Esophagus muscularis mucosa (tissue), 4 donors: ENCODE results near the gene RCC2. TPM values are rescaled to one million over a fixed set of nuclear protein-coding genes. Genes with fewer than 3 reads are reported as not detected.

Experiments used
- DNase-seq: peaks from one replicate; pipeline ENCODE4 v3.0.0-alpha.2; 2017; ENCODE audit errors: extremely low spot score
- H3K27ac ChIP-seq, 4 donors: fragments of 200-600 bp; sonication (generic); replicated peaks in 1 of 4; 1 replicate in 3 of 4; 2 replicates in 1 of 4; pipeline ENCODE4 v1.5.1; 2016 to 2019; ENCODE audit warnings: mild to moderate bottlenecking in 1 of 4
- H3K27me3 ChIP-seq, 4 donors: fragments of 200-600 bp; sonication (generic); one replicate each; pipeline versions ENCODE4 v1.5.1 to v1.6.0; 2016 to 2019
- H3K36me3 ChIP-seq, 4 donors: fragments of 200-600 bp; sonication (generic); one replicate each; pipeline ENCODE4 v1.5.1; 2016 to 2019
- H3K4me1 ChIP-seq, 4 donors: fragments of 200-600 bp; sonication (generic); one replicate each; pipeline ENCODE4 v1.5.1; 2016 to 2019
- H3K4me3 ChIP-seq, 4 donors: fragments of 200-600 bp; sonication (generic); 1 replicate in 2 of 4; 2 replicates in 2 of 4; pipeline ENCODE4 v1.5.1; 2016 to 2019; ENCODE audit warnings: mild to moderate bottlenecking in 4 of 4, moderate library complexity in 1 of 4
- H3K9me3 ChIP-seq, 4 donors: fragments of 200-600 bp; sonication (generic); 1 replicate in 3 of 4; 2 replicates in 1 of 4; pipeline ENCODE4 v1.5.1; 2016 to 2019
- EP300 ChIP-seq: sonication (generic); formaldehyde crosslinking; IDR thresholded peaks from one replicate; pipeline ENCODE4 v1.6.1; 2017; ENCODE audit warnings: antibody characterized with exemption
- POLR2A ChIP-seq: fragments of 450-650 bp; IDR thresholded peaks from one replicate; pipeline ENCODE4 v1.6.1; 2017; ENCODE audit warnings: antibody characterized with exemption, moderate library complexity, mild to moderate bottlenecking, low read depth
- POLR2AphosphoS5 ChIP-seq, 2 donors: sonication (generic); formaldehyde crosslinking; IDR thresholded peaks; one replicate each; pipeline ENCODE4 v1.6.1; 2017; ENCODE audit warnings: antibody characterized with exemption in 2 of 2
- WGBS: methylation state at CpG from one replicate; pipeline ENCODE4 v1.1.5; 2018; 5-methylcytosine and 5-hydroxymethylcytosine counted together
- intact Hi-C: fragments of 100-400 bp; cut with DNase I; formaldehyde crosslinking; loops from one replicate; pipeline ENCODE4 v1.15.1; 2023
- total RNA-seq, 4 donors: library from RNA; depleted of rRNA; stranded (reverse); fragments of >200 nt; gene quantifications; one replicate each; pipeline versions ENCODE4 v1.1.0 to v1.2.1, GENCODE V29; 2016
- TF ChIP-seq, protein P1 (sequence below), 3 experiments: fragments of 200-600 bp in 2 of 3; fragments of 450-650 bp in 1 of 3; sonication (generic) in 2 of 3; IDR thresholded peaks; one replicate each; pipeline ENCODE4 v1.5.1; 2017 to 2019; ENCODE audit warnings: antibody characterized with exemption in 3 of 3, mild to moderate bottlenecking in 2 of 3, moderate library complexity in 1 of 3

RCC2 gene
- total RNA-seq, 4 donors from 2014 or later, result 12.0 to 22.6 (median 20.5) TPM

DNA sequence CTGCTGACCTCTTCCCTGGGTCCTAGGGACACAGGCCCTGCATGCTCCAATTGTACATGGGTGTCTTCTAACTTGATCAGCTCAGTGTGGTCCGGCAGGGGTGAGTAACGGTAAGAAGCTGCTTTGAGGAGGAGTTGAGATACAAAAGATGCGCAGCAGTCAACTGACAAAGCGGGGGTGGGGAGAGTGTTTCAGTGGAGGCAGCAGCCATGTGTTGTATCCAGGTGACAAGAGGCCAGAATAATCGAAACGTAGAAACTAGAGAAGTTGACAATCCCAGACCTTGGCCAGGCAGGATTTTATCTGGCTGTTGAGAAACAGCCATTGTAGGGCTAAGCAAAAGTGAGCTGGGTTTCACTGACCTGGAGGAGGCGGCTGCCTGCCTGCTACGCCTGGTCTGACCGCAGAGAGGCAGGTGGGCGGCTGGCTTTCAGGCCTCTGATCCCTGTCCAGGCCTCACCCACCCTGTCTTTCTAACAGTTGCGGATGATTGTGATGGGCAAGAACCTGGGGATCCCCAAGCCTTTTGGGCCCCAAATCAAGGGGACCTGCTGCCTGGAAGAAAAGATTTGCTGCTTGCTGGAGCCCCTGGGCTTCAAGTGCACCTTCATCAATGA lies 38.6 kb downstream of the RCC2 start:
- no peak overlapping the region for H3K4me3 ChIP-seq
- peaks cover 0 to 1% (median 0%) of the 10 kb centered on the region in 4 donors for H3K4me1 ChIP-seq
- no peak overlapping the region for H3K27ac ChIP-seq
- H3K27me3 ChIP-seq, result no peaks in the 10 kb centered on the region
- WGBS, result 85% methylated on average over 10 of the region's 11 CpGs
- intact Hi-C loops, result no loop called here
- DNase-seq, result no peak
- H3K9me3 ChIP-seq, result no peaks in the 10 kb centered on the region
- TF ChIP-seq POLR2AphosphoS5 (IDR thresholded peaks at IDR 0.05), result no peak
- TF ChIP-seq POLR2A, result no peak
- TF ChIP-seq, protein P1, sequence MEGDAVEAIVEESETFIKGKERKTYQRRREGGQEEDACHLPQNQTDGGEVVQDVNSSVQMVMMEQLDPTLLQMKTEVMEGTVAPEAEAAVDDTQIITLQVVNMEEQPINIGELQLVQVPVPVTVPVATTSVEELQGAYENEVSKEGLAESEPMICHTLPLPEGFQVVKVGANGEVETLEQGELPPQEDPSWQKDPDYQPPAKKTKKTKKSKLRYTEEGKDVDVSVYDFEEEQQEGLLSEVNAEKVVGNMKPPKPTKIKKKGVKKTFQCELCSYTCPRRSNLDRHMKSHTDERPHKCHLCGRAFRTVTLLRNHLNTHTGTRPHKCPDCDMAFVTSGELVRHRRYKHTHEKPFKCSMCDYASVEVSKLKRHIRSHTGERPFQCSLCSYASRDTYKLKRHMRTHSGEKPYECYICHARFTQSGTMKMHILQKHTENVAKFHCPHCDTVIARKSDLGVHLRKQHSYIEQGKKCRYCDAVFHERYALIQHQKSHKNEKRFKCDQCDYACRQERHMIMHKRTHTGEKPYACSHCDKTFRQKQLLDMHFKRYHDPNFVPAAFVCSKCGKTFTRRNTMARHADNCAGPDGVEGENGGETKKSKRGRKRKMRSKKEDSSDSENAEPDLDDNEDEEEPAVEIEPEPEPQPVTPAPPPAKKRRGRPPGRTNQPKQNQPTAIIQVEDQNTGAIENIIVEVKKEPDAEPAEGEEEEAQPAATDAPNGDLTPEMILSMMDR (IDR thresholded peaks at IDR 0.05), result no peak
- no peak for TF ChIP-seq EP300
- H3K36me3 ChIP-seq, result no peaks in the 10 kb centered on the region

DNA sequence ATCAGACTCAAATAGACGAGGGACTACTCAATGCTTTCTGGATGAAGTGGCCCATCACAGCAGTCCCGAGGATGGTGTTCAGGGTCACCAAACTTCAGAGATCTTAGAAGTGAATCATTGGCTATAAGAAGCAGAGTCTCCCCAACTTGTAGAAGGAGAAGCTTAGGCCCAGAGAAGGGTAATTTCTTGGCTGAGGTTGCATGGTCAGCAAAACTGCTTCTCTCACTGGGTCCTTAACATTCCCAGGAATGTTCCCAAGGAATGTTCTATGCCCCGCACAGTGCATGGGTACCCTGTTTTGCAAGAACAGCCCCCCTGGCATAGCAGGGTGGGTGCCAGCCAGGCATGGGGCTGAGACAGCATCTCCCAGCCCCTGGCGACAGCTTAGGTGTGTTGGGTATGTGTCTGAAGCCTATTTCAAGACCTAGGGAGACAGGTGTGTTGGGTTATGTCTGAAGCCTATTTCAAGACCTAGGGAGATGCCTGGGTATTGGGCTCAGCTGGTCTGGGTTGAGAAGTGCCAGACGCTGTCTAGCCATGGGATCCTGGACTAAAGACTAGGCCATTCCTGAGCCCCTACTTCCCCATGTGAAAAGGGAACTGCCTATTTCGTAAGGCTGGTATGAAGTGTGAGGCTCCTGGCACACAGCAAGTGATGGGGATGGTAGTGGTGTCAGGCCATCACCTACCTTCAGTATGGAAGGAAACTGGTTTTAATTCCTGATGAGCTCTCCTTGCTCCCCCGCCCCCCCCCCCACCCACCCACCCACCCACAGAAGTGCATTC lies 41.4 kb downstream of the RCC2 start:
- TF ChIP-seq EP300, result no peak
- TF ChIP-seq POLR2A, result no peak
- no peak for TF ChIP-seq POLR2AphosphoS5 (IDR thresholded peaks at IDR 0.05)
- TF ChIP-seq, protein P1 (IDR thresholded peaks at IDR 0.05), result no peak
- Histone ChIP-seq H3K27me3 (no peaks in the 10 kb centered on the region), H3K36me3 (no peaks in the 10 kb centered on the region), H3K4me3 (no peak overlapping the region), H3K4me1 (no peaks in the 10 kb centered on the region), H3K27ac (no peak overlapping the region), H3K9me3 (no peaks in the 10 kb centered on the region)
- DNase-seq, result no peak
- intact Hi-C loops, result no loop called here
- WGBS, result 87% methylated on average over 6 of the region's 7 CpGs

DNA sequence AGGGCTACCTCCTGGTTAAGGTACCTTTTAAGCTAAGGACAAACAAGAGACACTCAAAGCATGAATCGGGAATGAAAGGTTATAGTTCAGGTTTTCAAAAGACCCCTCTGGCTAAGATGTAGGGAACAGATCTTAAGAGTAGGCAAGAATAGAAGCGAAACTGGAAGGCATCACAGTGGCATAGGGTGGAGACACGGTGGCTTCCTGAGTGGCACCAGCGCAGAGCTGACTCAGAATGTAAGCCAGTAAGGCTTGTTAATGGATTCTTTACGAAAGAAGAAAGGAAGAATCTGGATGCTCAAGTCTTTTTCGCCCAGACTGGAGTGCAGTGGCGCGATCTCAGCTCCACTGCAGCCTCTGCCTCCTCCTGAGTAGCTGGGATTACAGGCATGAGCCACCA lies 46.2 kb downstream of the RCC2 start:
- Histone ChIP-seq H3K27ac (no peak overlapping the region), H3K36me3 (no peaks in the 10 kb centered on the region), H3K4me3 (no peak overlapping the region), H3K9me3 (no peaks in the 10 kb centered on the region), H3K27me3 (no peaks in the 10 kb centered on the region), H3K4me1 (no peaks in the 10 kb centered on the region)
- TF ChIP-seq, protein P1 (IDR thresholded peaks at IDR 0.05), result no peak
- no peak for TF ChIP-seq EP300
- DNase-seq, result no peak
- 60% methylated on average over 8 of the region's 8 CpGs for WGBS
- intact Hi-C loops, result no loop called here

DNA sequence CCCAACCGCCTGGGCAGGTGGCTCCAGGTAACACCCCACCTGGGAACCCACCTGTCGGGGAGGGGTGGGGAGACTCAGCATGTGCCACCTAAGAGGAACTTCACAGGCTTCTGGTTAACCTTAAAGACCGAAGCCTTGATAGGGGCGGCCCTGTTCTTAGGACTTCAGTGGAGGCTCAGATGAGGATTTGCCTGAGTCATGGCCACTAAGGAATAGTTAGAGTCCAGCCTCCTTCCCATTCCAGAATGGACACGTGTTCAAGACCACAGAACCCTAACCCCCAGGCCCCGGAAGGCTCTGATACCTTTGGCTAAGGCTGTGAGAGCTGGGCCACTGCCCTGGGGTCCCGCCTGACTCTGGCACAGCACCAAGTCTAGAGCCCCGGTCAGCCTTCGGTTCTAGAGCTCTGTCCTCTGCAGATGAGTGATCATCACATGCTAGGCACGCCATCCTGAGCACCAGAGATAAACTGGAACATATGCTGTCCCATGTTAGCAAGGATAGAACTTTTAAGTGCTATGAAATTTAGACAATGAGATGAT lies 47.2 kb downstream of the RCC2 start:
- H3K4me1 ChIP-seq, result no peaks in the 10 kb centered on the region
- H3K27ac ChIP-seq, result no peak overlapping the region
- TF ChIP-seq, protein P1 (IDR thresholded peaks at IDR 0.05), result no peak
- TF ChIP-seq EP300 (no peak), POLR2AphosphoS5 (IDR thresholded peaks at IDR 0.05) (no peak), POLR2A (no peak)
- no peak overlapping the region for H3K4me3 ChIP-seq
- DNase-seq, result no peak
- no peaks in the 10 kb centered on the region for H3K9me3 ChIP-seq
- no peaks in the 10 kb centered on the region for H3K27me3 ChIP-seq
- 48% methylated on average over 7 of the region's 10 CpGs for WGBS
- intact Hi-C loops, result no loop called here
- no peaks in the 10 kb centered on the region for H3K36me3 ChIP-seq
